SH-SY5Y (cell line): ENCODE data around the gene PTPRT.

Source experiments
- GATA2 ChIP-seq: IDR thresholded peaks from 2 replicates; pipeline ENCODE4 v1.6.1; 2011; ENCODE audit warnings: mild to moderate bottlenecking, low read depth, low read length
- GATA3 ChIP-seq: IDR thresholded peaks from 2 replicates; pipeline ENCODE4 v1.6.1; 2011; ENCODE audit warnings: low read depth, mild to moderate bottlenecking, low read length, moderate library complexity

DNA sequence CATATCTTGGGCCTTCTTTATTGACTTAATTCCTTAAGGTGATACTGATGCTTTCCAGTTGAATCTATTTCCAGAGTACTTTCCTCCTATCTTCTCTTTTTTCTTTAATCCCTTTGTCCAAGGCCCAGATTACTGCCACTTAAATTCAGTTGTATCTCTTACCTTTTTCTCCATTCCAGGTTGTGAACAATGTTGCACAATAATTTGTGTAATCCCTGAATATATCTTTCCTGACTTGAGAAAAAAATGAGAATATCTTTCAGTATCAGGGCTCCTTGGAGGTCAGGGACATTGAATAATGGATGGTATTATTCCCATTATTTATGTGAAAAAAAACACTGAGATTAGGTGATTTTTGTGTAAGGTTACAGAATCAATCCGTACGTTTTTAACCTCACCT is 683.3 kb downstream of the PTPRT start:
- TF ChIP-seq GATA3, result no peak
- no peak for TF ChIP-seq GATA2
